IMR-90 (cell line): ENCODE measurements around the gene PPP1R9B. TPM values are rescaled to one million over a fixed set of nuclear protein-coding genes. Genes with fewer than 3 reads are reported as not detected.
A peak's percentile ranks its signal among the peaks of the same experiment; 100 is the strongest.

ENCODE experiments used
- ATAC-seq: fragments of 200-7000 bp; cut with Tn5 transposase; 2 replicates; pipeline ENCODE4 v1.9.1; 2020; ENCODE audit warnings: low read depth, mild to moderate bottlenecking, moderate library complexity
- BruUV-seq: library from RNA; stranded (reverse); fragments of 400-500 nt; replicated peaks from 2 replicates; lab custom pipeline; 2021; lab: Mats Ljungman, UMichigan
- CTCF ChIA-PET: fragments of 300-600 bp; formaldehyde crosslinking; extraction: SDS; loops from one replicate; lab custom pipeline; 2021; ENCODE audit warnings: antibody characterized with exemption; lab: Yijun Ruan, JAX
- POLR2A ChIA-PET: fragments of 300-600 bp; sonication (Branson Sonifier 250); formaldehyde crosslinking; loops from one replicate; lab custom pipeline; 2022; ENCODE audit warnings: antibody characterized with exemption; ENCODE audit not compliant: unreplicated experiment; lab: Charles Lee
- DNase-seq: peaks from one replicate; pipeline ENCODE4 v3.0.0; 2013
- H2AFZ ChIP-seq: replicated peaks from 2 replicates; pipeline ENCODE3; 2013; ENCODE audit warnings: low read length, mild to moderate bottlenecking; ENCODE audit not compliant: poor library complexity
- H2AK5ac ChIP-seq: 2 replicates; pipeline ENCODE4 v1.6.1; 2013; ENCODE audit warnings: low read depth, low read length, inconsistent platforms
- H2AK9ac ChIP-seq: replicated peaks from 2 replicates; pipeline ENCODE3; 2013; ENCODE audit warnings: mild to moderate bottlenecking, low read depth, low read length, moderate library complexity; ENCODE audit not compliant: poor library complexity
- H2BK120ac ChIP-seq: 2 replicates; pipeline ENCODE4 v1.6.1; 2013; ENCODE audit warnings: low read depth, low read length, inconsistent platforms
- H2BK15ac ChIP-seq: 3 replicates; pipeline ENCODE4 v1.6.1; 2013; ENCODE audit warnings: low read depth, low read length, inconsistent platforms
- H2BK20ac ChIP-seq: 2 replicates; pipeline ENCODE4 v1.6.1; 2013; ENCODE audit warnings: low read depth, mild to moderate bottlenecking, inconsistent platforms, low read length, moderate library complexity
- H2BK5ac ChIP-seq: 2 replicates; pipeline ENCODE4 v1.6.1; 2013; ENCODE audit warnings: mild to moderate bottlenecking, low read depth, low read length, inconsistent platforms; ENCODE audit not compliant: poor library complexity, severe bottlenecking
- H3K14ac ChIP-seq: replicated peaks from 2 replicates; pipeline ENCODE4 v1.6.1; 2013; ENCODE audit warnings: low read depth, low read length, inconsistent platforms
- H3K18ac ChIP-seq: 2 replicates; pipeline ENCODE4 v1.6.1; 2013; ENCODE audit warnings: low read depth, low read length, control low read depth
- H3K23ac ChIP-seq: 2 replicates; pipeline ENCODE4 v1.6.1; 2013; ENCODE audit warnings: low read depth, low read length, inconsistent platforms
- H3K27ac ChIP-seq: 2 replicates; pipeline ENCODE4 v1.5.1; 2013; ENCODE audit warnings: mild to moderate bottlenecking, control low read depth, low read length; ENCODE audit not compliant: insufficient read depth
- H3K27me3 ChIP-seq: 2 replicates; pipeline ENCODE4 v1.6.1; 2013; ENCODE audit warnings: low read length; ENCODE audit not compliant: control insufficient read depth, insufficient read depth
- H3K36me3 ChIP-seq: 2 replicates; pipeline ENCODE4 v1.6.1; 2013; ENCODE audit warnings: low read length, mixed read lengths; ENCODE audit not compliant: control insufficient read depth, insufficient read depth
- H3K4ac ChIP-seq: 2 replicates; pipeline ENCODE4 v1.6.1; 2013; ENCODE audit warnings: low read depth, low read length, inconsistent platforms
- H3K4me1 ChIP-seq: 2 replicates; pipeline ENCODE4 v1.6.1; 2013; ENCODE audit warnings: low read length, mixed read lengths; ENCODE audit not compliant: control insufficient read depth, insufficient read depth
- H3K4me2 ChIP-seq: 2 replicates; pipeline ENCODE4 v1.6.1; 2013; ENCODE audit warnings: low read depth, mild to moderate bottlenecking, control low read depth, low read length, moderate library complexity
- H3K4me3 ChIP-seq: 2 replicates; pipeline ENCODE4 v1.5.1; 2013; ENCODE audit warnings: low read depth, mild to moderate bottlenecking, control low read depth, low read length, moderate library complexity; ENCODE audit not compliant: insufficient read depth
- H3K56ac ChIP-seq: 2 replicates; pipeline ENCODE4 v1.6.1; 2013; ENCODE audit warnings: low read length, inconsistent platforms; ENCODE audit not compliant: insufficient read depth; ENCODE audit errors: extremely low read depth
- H3K79me1 ChIP-seq, 2 experiments: 2 replicates each; pipeline ENCODE4 v1.6.1; 2013; ENCODE audit warnings: low read length in 2 of 2, inconsistent platforms in 1 of 2, low read depth in 1 of 2
- H3K9ac ChIP-seq: 2 replicates; pipeline ENCODE4 v1.6.1; 2013; ENCODE audit warnings: low read depth, low read length, control low read depth
- H3K9me1 ChIP-seq: 2 replicates; pipeline ENCODE4 v1.6.1; 2013; ENCODE audit warnings: low read length, inconsistent platforms; ENCODE audit not compliant: insufficient read depth
- H3K9me3 ChIP-seq: 2 replicates; pipeline ENCODE4 v1.6.1; 2013; ENCODE audit warnings: low read length; ENCODE audit not compliant: control insufficient read depth, insufficient read depth
- H4K20me1 ChIP-seq: 2 replicates; pipeline ENCODE4 v1.6.1; 2013; ENCODE audit warnings: low read length, inconsistent platforms; ENCODE audit not compliant: insufficient read depth
- H4K5ac ChIP-seq: 2 replicates; pipeline ENCODE4 v1.6.1; 2013; ENCODE audit warnings: mild to moderate bottlenecking, low read depth, low read length, control low read depth
- H4K8ac ChIP-seq, 2 experiments: 2 replicates each; pipeline ENCODE4 v1.6.1; 2013; ENCODE audit warnings: low read depth in 2 of 2, low read length in 2 of 2, control low read depth in 1 of 2, inconsistent platforms in 1 of 2
- H4K91ac ChIP-seq: 2 replicates; pipeline ENCODE4 v1.6.1; 2013; ENCODE audit warnings: low read depth, low read length, inconsistent platforms; ENCODE audit not compliant: insufficient read depth
- CEBPB ChIP-seq: IDR thresholded peaks from 2 replicates; pipeline ENCODE4 v1.6.1; 2012; ENCODE audit warnings: low read depth, low read length, improper control_type of control experiment
- MAZ ChIP-seq: IDR thresholded peaks from 2 replicates; pipeline ENCODE4 v1.6.1; 2012; ENCODE audit warnings: low read depth, mild to moderate bottlenecking, low read length, improper control_type of control experiment, moderate library complexity, borderline replicate concordance
- POLR2A ChIP-seq: IDR thresholded peaks from 2 replicates; pipeline ENCODE4 v1.6.1; 2012; ENCODE audit warnings: mild to moderate bottlenecking, low read depth, low read length
- WGBS, 2 experiments: methylation state at CpG; one replicate each; pipeline versions ENCODE4 v1.1.5 to v1.1.7; 2013; ENCODE audit warnings: missing lambda C conversion rate in 2 of 2; ENCODE audit not compliant: insufficient read length in 1 of 2; ENCODE audit errors: extremely low coverage in 2 of 2; 5-methylcytosine and 5-hydroxymethylcytosine counted together
- dilution Hi-C: fragments of 300-500 bp; cut with HindIII; formaldehyde crosslinking; loops from one replicate; pipeline ENCODE4 v1.14.3; 2018; ENCODE audit warnings: low sequenced_read_pairs; ENCODE audit not compliant: unreplicated experiment
- in situ Hi-C: fragments of 300-500 bp; cut with MboI; formaldehyde crosslinking; loops from 3 replicates; pipeline ENCODE4 v1.14.3; 2019; ENCODE audit warnings: low sequenced_read_pairs, inconsistent platforms, mixed read lengths
- intact Hi-C: fragments of 100-400 bp; cut with micrococcal nuclease; formaldehyde crosslinking; loops from 2 replicates; pipeline ENCODE4 v1.10.0; 2022
- polyA plus RNA-seq, 3 experiments: library from polyadenylated mRNA; depleted of rRNA; stranded (reverse); fragments of >200 nt; gene quantifications; 2 replicates each; pipeline ENCODE4 v1.2.3, GENCODE V29; 2012; ENCODE audit warnings: low replicate concordance in 1 of 3
- total RNA-seq: library from RNA; depleted of rRNA; stranded (reverse); fragments of >200 nt; gene quantifications from 2 replicates; pipeline ENCODE4 v1.2.3, GENCODE V29; 2012

The PPP1R9B gene
- total and polyA plus RNA-seq, 2 of the 4 experiments (the other 2 are of a cell fraction), result 23.0 to 28.0 TPM

GRCh38 chr17:50155115-50155819 is 4.8 kb upstream of the PPP1R9B start:
- H2BK15ac ChIP-seq, result no peak overlapping the region
- TF ChIP-seq MAZ (peak; percentile 38; the same call in 1 of the 2 replicates), POLR2A (no peak), CEBPB (peak; percentile 80)
- peak; percentile 38 for ATAC-seq
- no peaks in the 10 kb centered on the region for H3K9me3 ChIP-seq
- peak overlapping the region; percentile 3; the same call in 1 of the 2 replicates for H3K4ac ChIP-seq
- intact Hi-C loops (no loop called here), dilution Hi-C loops (no loop called here), in situ Hi-C loops (no loop called here)
- H3K23ac ChIP-seq, result no peak overlapping the region
- WGBS, 2 experiments, result 38% methylated on average over 1 of the region's 8 CpGs; no CpG with 5 or more reads in 1 of the 2 experiments
- peak overlapping the region in 1 of 2 experiments; percentile 31; a peak in 2 of 4 replicates for H4K8ac ChIP-seq
- POLR2A ChIA-PET, result no interaction called here
- no peak overlapping the region for H2AK5ac ChIP-seq
- no peaks in the 10 kb centered on the region for H4K20me1 ChIP-seq
- H3K27ac ChIP-seq, result peak overlapping the region; percentile 70; the same call in 1 of the 2 replicates
- no peak overlapping the region for H2BK120ac ChIP-seq
- H2AFZ ChIP-seq, result peak overlapping the region; percentile 58
- 0 out of 2 replicates have a peak overlapping the region, but pooled peaks have one; percentile 16 for H3K14ac ChIP-seq
- H4K5ac ChIP-seq, result peak overlapping the region; percentile 26
- no peak overlapping the region for H2BK20ac ChIP-seq
- peaks cover 9% of the 10 kb centered on the region for H3K4me1 ChIP-seq
- H3K9me1 ChIP-seq, result peaks cover 4% of the 10 kb centered on the region; the same call in 1 of the 2 replicates
- no peak overlapping the region for H2AK9ac ChIP-seq
- H4K91ac ChIP-seq, result no peak overlapping the region
- 0 out of 2 replicates have a peak overlapping the region, but pooled peaks have one; percentile 41 for H3K9ac ChIP-seq
- peak; percentile 63 for DNase-seq
- H3K18ac ChIP-seq, result peak overlapping the region; percentile 14; the same call in 1 of the 2 replicates
- H3K27me3 ChIP-seq, result no peaks in the 10 kb centered on the region
- no peak overlapping the region for H3K56ac ChIP-seq
- no peak overlapping the region for H2BK5ac ChIP-seq
- BruUV-seq, result no TSS peak
- H3K79me1 ChIP-seq, result peaks cover 0 to 23% of the 10 kb centered on the region in 2 experiments; a peak in 2 of 4 replicates
- no peak overlapping the region for H3K4me3 ChIP-seq
- CTCF ChIA-PET, result no interaction called here
- H3K4me2 ChIP-seq, result peak overlapping the region; percentile 35
- no peaks in the 10 kb centered on the region for H3K36me3 ChIP-seq
